HG03103 (cell line): Measurements from ENCODE around the gene ALOXE3.

ENCODE experiments used
- ATAC-seq: cut with Tn5 transposase; IDR thresholded peaks from one replicate; pipeline ENCODE4 v1.9.1; 2021; ENCODE audit warnings: low read depth; ENCODE audit not compliant: unreplicated experiment

The ALOXE3 gene

GRCh38 chr17:8142887-8143580 is 24.7 kb upstream of the ALOXE3 start:
- no peak for ATAC-seq

GRCh38 chr17:8142158-8142886 is 24.0 kb upstream of the ALOXE3 start:
- ATAC-seq = no peak

- ATAC-seq = no peak
These were observed 23.4 kb upstream of the ALOXE3 start for GRCh38 chr17:8141741-8142140.

- ATAC-seq = no peak
These were observed 22.7 kb upstream of the ALOXE3 start for GRCh38 chr17:8141045-8141444.

GRCh38 chr17:8140065-8141029 is 22.0 kb upstream of the ALOXE3 start:
- no peak for ATAC-seq

GRCh38 chr17:8138672-8139371 is 20.5 kb upstream of the ALOXE3 start:
- peak; percentile 88 for ATAC-seq

- no peak for ATAC-seq
These were observed 20.0 kb upstream of the ALOXE3 start for GRCh38 chr17:8138374-8138671.

GRCh38 chr17:8137645-8138373 is 19.5 kb upstream of the ALOXE3 start:
- ATAC-seq = no peak

GRCh38 chr17:8133941-8134340 is 15.6 kb upstream of the ALOXE3 start:
- no peak for ATAC-seq

GRCh38 chr17:8133399-8133798 is 15.1 kb upstream of the ALOXE3 start:
- no peak for ATAC-seq

- no peak for ATAC-seq
These were observed 13.6 kb upstream of the ALOXE3 start for GRCh38 chr17:8131844-8132441.

GRCh38 chr17:8128125-8128784 is 9.9 kb upstream of the ALOXE3 start:
- ATAC-seq = no peak

- no peak for ATAC-seq
These were observed 8.3 kb upstream of the ALOXE3 start for GRCh38 chr17:8126491-8127066.

GRCh38 chr17:8125947-8126490 is 7.7 kb upstream of the ALOXE3 start:
- ATAC-seq = no peak

GRCh38 chr17:8125154-8125946 is 7.0 kb upstream of the ALOXE3 start:
- no peak for ATAC-seq

- no peak for ATAC-seq
These were observed 6.2 kb upstream of the ALOXE3 start for GRCh38 chr17:8124350-8125153.
